Measurements from ENCODE around the gene NADK2.

The NADK2 gene

DNA sequence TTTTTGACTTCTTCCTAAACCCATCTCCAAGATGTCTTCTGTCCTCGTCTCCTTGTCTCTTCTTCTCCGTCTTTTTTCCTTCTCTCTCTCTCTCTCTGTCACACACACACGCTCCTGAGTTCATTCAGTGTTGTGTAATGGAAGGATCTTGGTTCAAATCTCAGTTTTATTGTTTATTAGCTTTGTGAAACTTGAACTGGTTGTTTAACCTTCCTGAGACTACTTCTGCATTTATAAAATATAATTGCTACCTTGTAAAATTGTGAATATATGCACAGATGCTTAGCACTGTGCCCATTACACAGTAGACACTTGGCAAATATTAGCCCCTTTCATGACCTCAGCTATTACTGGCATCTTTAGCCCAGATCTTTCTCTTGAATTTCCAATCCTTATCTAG is 2.4 kb upstream of the NADK2 start:
- DNase-seq = no peak

GRCh38 chr5:36243653-36244052 is 1.9 kb upstream of the NADK2 start:
- no peak for DNase-seq

DNA sequence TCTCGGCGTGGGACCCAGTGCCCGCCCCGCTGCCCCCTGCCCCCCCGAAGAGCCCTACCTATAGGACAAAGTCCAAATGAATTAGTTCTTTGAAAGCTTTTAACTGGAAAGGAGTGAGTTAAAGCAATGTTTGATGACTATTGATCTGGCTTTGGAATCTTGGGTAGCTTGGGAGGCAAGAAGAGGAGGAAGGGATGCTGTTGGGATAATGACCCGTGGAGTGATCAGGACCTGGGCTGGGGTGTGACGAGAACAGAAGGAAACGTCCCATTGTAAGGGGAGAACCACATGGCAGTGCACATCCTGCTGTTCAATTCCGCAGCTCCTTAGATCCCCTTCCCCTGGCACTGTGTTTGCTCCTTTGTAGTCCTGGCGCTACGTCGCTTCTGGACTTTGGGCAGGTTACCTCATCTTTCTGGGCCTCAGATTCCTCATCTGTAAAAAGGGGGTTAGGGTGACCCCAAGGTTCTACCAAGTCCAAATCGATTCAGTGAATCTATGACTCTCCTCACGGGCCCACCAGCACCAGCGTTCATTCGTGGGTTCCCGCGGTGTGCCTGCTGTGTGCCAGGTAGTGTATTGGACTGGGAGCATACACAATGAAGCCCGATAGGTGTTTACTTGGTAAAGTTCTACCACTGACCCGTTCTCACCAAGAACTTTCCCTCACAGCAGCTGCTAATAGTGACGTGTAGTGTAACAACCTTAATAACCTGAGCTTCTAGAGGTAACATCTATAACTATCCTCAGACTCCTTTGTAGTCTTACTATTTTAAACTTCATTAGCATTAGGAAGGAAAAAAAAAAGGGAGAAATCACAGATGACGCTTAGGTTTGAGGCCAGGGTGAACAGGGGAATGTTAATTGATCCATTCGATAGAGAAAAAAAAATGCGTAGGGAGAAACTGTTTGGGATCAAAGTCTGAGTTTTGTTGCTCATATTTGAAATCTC is 1.1 kb upstream of the NADK2 start:
- no peak for DNase-seq

DNA sequence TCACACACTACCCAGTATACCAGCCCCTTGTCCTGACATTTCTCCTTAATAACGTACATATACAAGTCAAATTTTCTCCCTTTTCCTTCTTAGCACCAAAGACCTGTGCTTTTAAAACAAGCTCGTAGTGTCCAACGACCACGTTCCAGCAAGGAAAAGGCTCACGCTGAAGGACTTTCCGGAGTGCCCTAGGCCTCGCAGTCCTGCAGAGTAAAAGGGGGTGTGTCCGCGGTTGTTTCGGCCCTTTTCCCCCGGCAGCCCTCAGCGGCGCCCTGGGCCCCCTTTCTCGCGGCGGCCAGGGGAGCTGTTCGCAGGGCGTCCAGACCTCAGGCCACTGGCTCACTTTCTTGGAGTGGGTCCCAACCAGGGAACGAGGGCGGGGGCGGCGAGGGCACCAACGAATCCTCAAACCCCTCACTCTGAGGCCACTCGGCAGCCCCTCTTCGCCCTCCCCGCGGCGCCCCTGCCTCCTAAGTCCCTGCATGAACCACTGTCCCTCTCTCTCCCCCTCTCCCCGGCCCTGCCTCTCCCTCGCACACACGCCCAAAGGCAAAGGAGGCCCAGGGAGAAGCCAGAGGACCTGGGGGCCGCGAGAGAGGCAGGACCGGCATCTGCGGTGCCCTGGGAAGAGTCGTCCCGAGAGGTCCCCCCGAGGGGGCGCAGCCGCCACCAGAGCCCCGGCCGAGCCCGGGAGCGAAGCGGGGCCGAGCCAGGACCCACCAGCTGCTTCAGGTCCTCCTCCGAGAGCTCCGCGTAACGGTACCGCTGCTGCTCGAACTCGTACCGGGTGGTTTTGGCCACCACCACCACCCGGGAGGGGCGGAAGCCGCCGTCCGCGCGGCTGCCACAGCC is 720 bp downstream of the NADK2 start:
- DNase-seq = peak; percentile 59

- no peak for DNase-seq
These were observed 2.1 kb downstream of the NADK2 start for GRCh38 chr5:36239370-36240293.

DNA sequence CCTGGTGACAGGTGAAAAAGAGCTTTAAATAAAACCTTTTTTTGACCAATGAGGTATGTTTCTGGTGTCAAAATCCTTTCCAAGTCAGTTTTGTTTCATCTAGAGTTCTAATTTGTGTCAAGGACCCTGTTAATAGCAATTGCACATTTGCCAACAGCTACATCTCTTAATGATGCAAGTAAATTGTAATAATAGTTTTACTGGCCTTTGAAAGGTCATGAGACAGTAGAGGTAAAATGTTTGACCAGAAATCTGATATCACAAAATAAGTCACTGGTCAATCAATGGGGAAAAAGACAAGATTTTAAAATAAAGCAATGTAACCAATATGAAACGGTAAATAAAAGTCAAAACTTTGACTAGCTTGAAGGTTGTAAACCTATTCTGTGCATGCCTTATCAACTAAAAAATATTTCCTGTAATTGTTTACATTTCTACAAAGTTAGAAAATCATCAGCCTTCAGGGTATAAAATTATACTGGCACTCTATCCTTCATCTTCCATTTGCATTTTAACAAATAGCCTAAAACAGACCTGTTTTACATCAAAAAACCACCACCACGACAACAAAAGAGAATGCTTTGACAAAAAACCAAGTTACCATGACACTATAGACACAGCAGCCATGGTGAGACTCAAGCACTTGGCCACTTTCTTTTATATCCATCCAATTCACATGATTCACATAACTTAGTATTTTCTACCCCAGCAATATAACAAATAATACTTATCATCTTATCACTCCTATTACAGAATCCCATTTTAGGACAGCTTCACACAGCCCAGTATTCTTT is 3.0 kb downstream of the NADK2 start:
- no peak for DNase-seq

DNA sequence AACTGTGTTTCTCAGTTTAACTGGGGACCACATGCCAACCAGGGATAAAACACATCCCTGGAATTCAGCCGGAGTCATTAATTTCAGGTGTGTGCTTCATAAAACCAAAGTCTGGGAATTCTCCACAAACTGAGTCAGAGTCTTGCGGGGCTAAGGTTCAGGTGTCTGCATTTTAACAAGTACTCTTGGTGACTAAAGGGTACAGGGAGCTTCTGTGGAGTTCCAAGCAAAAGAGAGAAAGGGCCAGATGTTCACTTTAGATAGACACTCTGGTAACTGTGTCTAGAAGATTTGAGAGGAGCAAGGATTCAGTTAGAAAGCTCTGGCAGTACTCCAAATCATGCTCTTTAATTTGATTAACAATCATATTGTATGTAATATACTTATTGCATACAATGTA is 4.0 kb downstream of the NADK2 start:
- DNase-seq = no peak

GRCh38 chr5:36236801-36237200 is 4.9 kb downstream of the NADK2 start:
- DNase-seq = no peak

GRCh38 chr5:36232533-36232932 is 9.2 kb downstream of the NADK2 start:
- DNase-seq = no peak

DNA sequence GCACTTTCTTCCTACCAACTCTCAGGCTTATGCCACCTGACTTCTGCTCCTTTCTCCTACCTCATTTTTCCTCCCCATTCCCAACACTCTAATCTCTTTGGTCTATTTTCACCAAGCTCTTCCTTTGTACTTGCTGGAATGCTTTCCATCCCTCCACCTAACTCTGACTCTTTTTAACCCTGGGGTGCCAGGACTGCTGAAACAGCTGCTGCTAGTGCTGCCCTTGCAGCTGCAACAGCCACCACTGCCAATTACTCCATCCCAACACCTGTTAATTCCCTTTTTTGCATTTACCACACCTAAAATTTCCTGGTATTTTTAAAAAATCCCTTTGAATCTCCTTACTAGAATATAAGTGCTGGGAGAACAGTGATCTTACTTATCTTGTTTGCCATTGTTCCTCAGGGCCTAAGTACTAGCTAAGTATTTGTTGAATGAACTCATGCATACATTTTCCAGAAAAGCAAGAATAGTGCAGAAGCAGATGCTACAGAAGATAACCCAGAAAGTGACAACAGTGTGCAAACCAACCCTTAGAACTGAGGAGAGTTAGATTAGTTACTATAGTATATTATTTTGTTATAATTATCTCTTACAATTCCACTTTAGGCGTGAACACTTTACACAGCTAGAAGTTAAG is 11.5 kb downstream of the NADK2 start:
- no peak for DNase-seq

DNA sequence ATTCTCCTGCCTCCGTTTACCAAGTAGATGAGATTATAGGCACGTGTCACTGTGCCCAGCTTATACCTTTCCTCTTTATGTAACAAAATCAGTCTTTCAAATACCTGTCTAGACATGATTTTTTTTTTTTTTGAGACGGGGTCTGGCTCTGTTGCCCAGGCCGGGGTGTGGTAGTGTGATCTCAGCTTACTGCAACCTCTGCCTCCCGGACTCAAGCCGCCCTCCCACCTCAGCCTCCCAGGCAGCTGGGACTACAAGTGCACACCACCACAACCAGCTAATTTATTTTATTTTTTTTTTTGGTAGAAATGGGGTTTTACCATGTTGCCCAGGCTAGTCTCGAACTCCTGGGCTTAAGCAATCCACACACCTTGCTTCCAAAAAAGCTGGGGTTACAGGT is 13.2 kb downstream of the NADK2 start:
- no peak for DNase-seq

- no peak for DNase-seq
These were observed 14.7 kb downstream of the NADK2 start for GRCh38 chr5:36227046-36227445.

DNA sequence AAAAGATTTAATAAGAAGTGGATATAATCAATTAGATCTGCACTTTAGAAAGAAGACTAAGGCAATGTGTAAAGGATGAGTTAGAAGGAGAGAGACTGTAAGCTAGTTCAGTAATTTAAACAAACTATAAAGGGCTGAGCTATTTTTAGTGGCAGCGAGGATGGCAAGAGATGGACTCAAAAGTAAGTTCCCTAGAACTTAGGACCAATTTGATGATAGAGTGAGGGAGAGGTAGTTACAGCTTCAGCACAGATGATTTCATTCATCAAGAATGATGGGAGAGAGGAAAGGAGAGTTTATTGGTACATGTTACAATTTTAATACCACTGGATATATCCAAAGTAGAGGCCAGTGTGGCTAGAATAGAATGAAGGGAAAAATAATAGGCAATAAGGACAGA is 19.1 kb downstream of the NADK2 start:
- DNase-seq = no peak

DNA sequence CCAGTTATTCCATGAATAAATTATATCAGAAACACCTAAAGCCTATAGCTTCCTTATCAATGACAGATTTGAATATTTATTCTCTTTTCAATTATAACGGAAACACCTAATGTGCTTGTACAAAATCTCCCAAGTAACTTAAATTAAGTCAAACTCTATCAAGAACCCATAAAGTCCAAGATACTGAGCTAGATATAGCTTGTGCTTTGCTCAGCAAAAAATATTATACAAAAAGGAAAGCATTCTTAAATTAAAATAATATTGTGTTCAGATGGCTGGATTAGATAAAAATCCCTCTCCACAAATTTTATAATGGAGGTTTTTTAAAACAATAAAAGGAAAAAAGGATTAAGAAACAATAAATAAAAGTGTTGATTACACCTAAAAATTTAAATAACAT is 23.7 kb downstream of the NADK2 start:
- no peak for DNase-seq

DNA sequence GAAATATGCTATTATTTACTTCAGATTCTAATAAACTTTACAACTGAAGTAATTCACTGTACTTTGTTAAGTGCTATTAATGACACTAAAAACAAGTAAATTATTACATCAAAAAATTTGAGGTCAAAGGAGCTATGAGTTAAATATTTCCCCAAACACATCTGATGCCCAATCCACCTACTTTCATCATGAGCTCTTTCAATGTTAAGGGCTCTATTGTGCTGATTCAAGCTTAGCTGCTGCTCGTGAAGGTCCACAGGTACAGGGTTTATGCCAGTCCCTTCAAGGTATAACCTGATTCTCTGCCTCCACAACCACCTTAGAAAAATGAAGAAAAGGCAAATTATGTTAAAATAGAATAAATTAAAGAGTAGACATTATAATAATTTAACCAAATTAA is 24.2 kb downstream of the NADK2 start:
- no peak for DNase-seq

DNA sequence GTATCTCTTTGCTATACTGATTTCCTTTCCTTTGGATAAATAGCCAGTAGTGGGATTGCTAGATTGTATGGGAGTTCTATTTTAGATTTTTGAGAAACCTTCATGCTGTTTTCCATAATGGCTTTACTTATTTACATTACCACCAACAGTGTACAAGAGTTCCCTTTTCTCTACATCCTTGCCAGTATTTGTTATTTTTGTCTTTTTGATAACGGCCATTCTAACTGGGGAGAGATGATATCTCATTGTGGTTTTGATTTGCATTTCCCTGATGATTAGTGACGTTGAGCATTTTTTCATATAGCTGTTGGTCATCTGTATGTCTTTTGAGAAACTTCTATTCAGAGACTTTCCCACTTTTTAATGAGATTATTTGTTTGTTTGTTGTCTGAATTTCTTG is 25.8 kb downstream of the NADK2 start:
- DNase-seq = no peak

GRCh38 chr5:36214436-36214835 is 27.3 kb downstream of the NADK2 start:
- no peak for DNase-seq

GRCh38 chr5:36209664-36210063 is 32.1 kb downstream of the NADK2 start:
- DNase-seq = peak; percentile 19

- DNase-seq = no peak
These were observed 32.9 kb downstream of the NADK2 start for GRCh38 chr5:36208786-36209185.

- no peak for DNase-seq
These were observed 34.8 kb downstream of the NADK2 start for GRCh38 chr5:36206913-36207312.

DNA sequence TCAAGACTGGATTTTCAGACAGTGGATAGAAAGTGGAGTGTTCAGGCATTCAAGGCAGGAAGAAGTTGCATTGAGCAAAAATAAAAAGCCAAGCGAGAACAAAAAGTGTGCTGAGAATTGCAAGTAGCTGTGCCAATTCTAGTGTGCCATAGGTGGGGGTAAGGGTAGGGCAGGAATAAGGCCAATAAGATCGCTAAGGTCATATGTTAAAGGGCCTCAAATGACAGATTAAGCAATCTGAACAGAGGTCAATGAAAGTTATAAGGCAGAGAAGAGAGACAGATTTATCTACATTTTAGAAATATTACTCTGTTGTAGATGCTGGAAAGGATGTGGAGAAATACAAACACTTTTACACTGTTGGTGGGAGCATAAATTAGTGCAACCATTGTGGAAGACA is 36.4 kb downstream of the NADK2 start:
- DNase-seq = no peak

All from fibroblast of skin of right biceps (primary cell).